MCF 10A (cell line): ENCODE results near the gene TWNK. TPM values are rescaled to one million over a fixed set of nuclear protein-coding genes. Genes with fewer than 3 reads are reported as not detected.

Experiments used
- BruUV-seq: library from RNA; stranded (reverse); fragments of 400-500 nt; replicated peaks from 2 replicates; lab custom pipeline; 2021; lab: Mats Ljungman, UMichigan
- CTCF ChIA-PET: fragments of 300-600 bp; sonication (Branson Sonifier 250); formaldehyde crosslinking; extraction: SDS; loops from one replicate; lab custom pipeline; 2021; ENCODE audit warnings: antibody characterized with exemption, inconsistent platforms; lab: Yijun Ruan, JAX
- POLR2A ChIA-PET: fragments of 300-600, 350-650 bp; sonication (Branson Sonifier 250); formaldehyde crosslinking; extraction: SDS; loops from one replicate; lab custom pipeline; 2020; ENCODE audit warnings: antibody characterized with exemption, inconsistent platforms; lab: Yijun Ruan, JAX
- DNase-seq: peaks from one replicate; pipeline ENCODE4 v3.0.0-alpha.2; 2018; ENCODE audit not compliant: unreplicated experiment
- H3K27ac Mint-ChIP-seq: one replicate; pipeline ENCODE4 v1.8.0; 2022; ENCODE audit warnings: mild to moderate bottlenecking, low read depth, mixed read lengths; ENCODE audit not compliant: unreplicated experiment
- H3K27me3 Mint-ChIP-seq: one replicate; pipeline ENCODE4 v1.8.0; 2022; ENCODE audit warnings: mixed read lengths; ENCODE audit not compliant: insufficient read depth, unreplicated experiment
- H3K36me3 Mint-ChIP-seq: one replicate; pipeline ENCODE4 v1.8.0; 2022; ENCODE audit warnings: mild to moderate bottlenecking, moderate library complexity, mixed read lengths; ENCODE audit not compliant: insufficient read depth, unreplicated experiment
- H3K4me1 Mint-ChIP-seq: one replicate; pipeline ENCODE4 v1.8.0; 2022; ENCODE audit warnings: mixed read lengths; ENCODE audit not compliant: insufficient read depth, unreplicated experiment
- H3K4me3 Mint-ChIP-seq: one replicate; pipeline ENCODE4 v1.8.0; 2022; ENCODE audit warnings: mild to moderate bottlenecking, moderate library complexity, mixed read lengths; ENCODE audit not compliant: unreplicated experiment
- H3K9me3 Mint-ChIP-seq: one replicate; pipeline ENCODE4 v1.8.0; 2022; ENCODE audit warnings: mixed read lengths; ENCODE audit not compliant: unreplicated experiment
- CTCF ChIP-seq: fragments of 200-600 bp; IDR thresholded peaks from one replicate; pipeline ENCODE4 v1.8.0; 2022; ENCODE audit warnings: antibody characterized with exemption, mild to moderate bottlenecking; ENCODE audit not compliant: unreplicated experiment
- intact Hi-C: fragments of 100-400 bp; cut with micrococcal nuclease; formaldehyde crosslinking; loops from 2 replicates; pipeline ENCODE4 v1.14.1; 2022
- total RNA-seq: library from RNA; stranded (reverse); gene quantifications from 2 replicates; pipeline ENCODE4 v1.2.3, GENCODE V29; 2022

Gene TWNK
- total RNA-seq, 1 experiment from 2014 or later, result 27.9 TPM

GRCh38 chr10:101040851-101041250, 53.5 kb downstream of the TWNK start:
- TF ChIP-seq CTCF, result no peak
- Mint-ChIP-seq H3K27ac (no peak overlapping the region), H3K36me3 (peaks cover 27% of the 10 kb centered on the region), H3K4me3 (no peak overlapping the region), H3K27me3 (no peaks in the 10 kb centered on the region), H3K9me3 (no peaks in the 10 kb centered on the region), H3K4me1 (peaks cover 29% of the 10 kb centered on the region)
- ChIA-PET POLR2A (interaction anchor here (1.0 to 5.4 kb wide), 6 partner anchors 9 to 43 kb away, joined by 4 to 82 read pairs (median 46); partner anchors contain the start of genes KAZALD1, LZTS2, PDZD7 and SFXN3), CTCF (interaction anchor here (0.8 to 13.2 kb wide), 13 partner anchors 11 to 115 kb away, joined by 3 to 234 read pairs (median 5); partner anchors contain the start of genes KAZALD1, LZTS2, PDZD7 and SFXN3)
- BruUV-seq, result no TSS peak
- DNase-seq, result no peak
- intact Hi-C loops, result loop anchor here (1.0 kb wide), 2 partner anchors 26 to 101 kb away; no protein-coding TSS in a partner anchor

DNA sequence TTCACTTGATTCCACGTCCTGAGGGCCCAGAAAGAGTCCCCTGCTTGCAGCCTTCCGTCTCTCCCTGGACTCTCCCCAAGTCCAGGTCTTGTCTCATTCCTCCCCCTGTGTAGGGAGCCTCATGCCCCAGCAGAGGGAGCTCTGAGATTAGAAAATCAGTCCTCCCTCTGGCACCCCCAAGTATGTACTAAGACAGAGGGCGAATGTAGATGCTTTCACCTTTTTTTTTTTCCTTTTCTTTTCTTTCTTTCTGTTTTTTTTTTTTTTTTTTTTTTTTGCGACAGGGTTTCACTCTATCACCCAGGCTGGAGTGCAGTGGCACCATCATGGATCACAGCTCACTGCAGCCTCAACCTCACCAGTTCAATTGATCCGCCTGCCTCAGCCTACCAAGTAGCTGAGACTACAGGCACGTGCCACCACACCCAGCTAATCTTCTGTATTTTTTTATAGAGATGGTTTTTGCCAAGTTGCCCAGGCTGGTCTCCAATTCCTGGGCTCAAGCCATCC, 54.0 kb downstream of the TWNK start:
- TF ChIP-seq CTCF, result peak; percentile 94
- Mint-ChIP-seq H3K4me1 (peaks cover 29% of the 10 kb centered on the region), H3K4me3 (no peak overlapping the region), H3K9me3 (no peaks in the 10 kb centered on the region), H3K27me3 (no peaks in the 10 kb centered on the region), H3K27ac (no peak overlapping the region), H3K36me3 (peaks cover 27% of the 10 kb centered on the region)
- BruUV-seq, result no TSS peak
- CTCF ChIA-PET, result interaction anchor here (0.5 to 13.2 kb wide), 20 partner anchors 9 to 120 kb away, joined by 3 to 234 read pairs (median 4); partner anchors contain the start of genes KAZALD1, LZTS2, PDZD7 and SFXN3
- POLR2A ChIA-PET, result interaction anchor here (0.6 to 5.4 kb wide), 8 partner anchors 9 to 1673 kb away, joined by 3 to 82 read pairs (median 30); partner anchors contain the start of genes ARL3, KAZALD1, LZTS2 and PDZD7
- peak; percentile 88 for DNase-seq
- intact Hi-C loops, result loop anchor here (1.0 kb wide), 2 partner anchors 26 to 101 kb away; no protein-coding TSS in a partner anchor

GRCh38 chr10:101042118-101042517, 54.8 kb downstream of the TWNK start:
- Mint-ChIP-seq H3K4me3 (peak overlapping the region; percentile 98), H3K27me3 (no peaks in the 10 kb centered on the region), H3K36me3 (peaks cover 24% of the 10 kb centered on the region), H3K4me1 (peaks cover 29% of the 10 kb centered on the region), H3K27ac (peak overlapping the region; percentile 100), H3K9me3 (no peaks in the 10 kb centered on the region)
- intact Hi-C loops, result no loop called here
- TF ChIP-seq CTCF, result no peak
- POLR2A ChIA-PET, result interaction anchor here (0.6 to 5.4 kb wide), 19 partner anchors 10 to 1672 kb away, joined by 3 to 82 read pairs (median 5); partner anchors contain the start of genes ARL3, DPCD, KAZALD1 and LZTS2
- CTCF ChIA-PET, result interaction anchor here (0.5 to 13.2 kb wide), 20 partner anchors 10 to 120 kb away, joined by 3 to 234 read pairs (median 5); partner anchors contain the start of genes KAZALD1, LZTS2, PDZD7 and SFXN3
- no peak for DNase-seq
- BruUV-seq, result no TSS peak
